OCI-LY7 (cell line): ENCODE results near the gene LAMA1.

Experiments
- CTCF ChIP-seq: fragments of 200-600 bp; sonication (generic); conservative IDR thresholded peaks from 2 replicates; pipeline ENCODE4 v1.5.1; 2014; ENCODE audit warnings: mild to moderate bottlenecking, antibody characterized with exemption, low read length, moderate library complexity, mixed read lengths
- EZH2phosphoT487 ChIP-seq: fragments of 200-600 bp; sonication (generic); IDR thresholded peaks from 2 replicates; pipeline ENCODE4 v1.6.1; 2018; ENCODE audit warnings: low read depth, borderline replicate concordance, mild to moderate bottlenecking, mixed run types, antibody characterized with exemption, low read length, moderate library complexity, mixed read lengths

GRCh38 chr18:7102131-7102530 is 15.5 kb downstream of the LAMA1 start:
- TF ChIP-seq CTCF (no peak), EZH2phosphoT487 (no peak)
